HepG2 (cell line): ENCODE results near the gene KREMEN1. TPM values are rescaled to one million over a fixed set of nuclear protein-coding genes. Genes with fewer than 3 reads are reported as not detected.

Experiments
- ARNT2 ChIP-seq: sonication (generic); formaldehyde crosslinking; IDR thresholded peaks from 2 replicates; pipeline ENCODE4 v1.8.0; 2022; ENCODE audit warnings: mild to moderate bottlenecking, low read depth, missing genetic modification reagents, moderate library complexity
- GATAD1 ChIP-seq: IDR thresholded peaks from 2 replicates; pipeline ENCODE4 v1.6.1; 2016; ENCODE audit warnings: missing genetic modification reagents, missing compliant biosample characterization
- HES4 ChIP-seq: sonication (generic); formaldehyde crosslinking; IDR thresholded peaks from 2 replicates; pipeline ENCODE4 v1.9.0; 2021; ENCODE audit warnings: mild to moderate bottlenecking, missing genetic modification reagents, borderline replicate concordance
- HNF4A ChIP-seq: sonication (generic); formaldehyde crosslinking; IDR thresholded peaks from 2 replicates; pipeline ENCODE4 v1.4.0; 2020; ENCODE audit warnings: missing genetic modification reagents
- IKZF1 ChIP-seq: fragments of 450-650 bp; IDR thresholded peaks from 2 replicates; pipeline ENCODE4 v1.7.1; 2016
- PAF1 ChIP-seq: IDR thresholded peaks from 2 replicates; pipeline ENCODE4 v1.6.1; 2016; ENCODE audit warnings: missing genetic modification reagents, missing compliant biosample characterization
- RARA ChIP-seq: IDR thresholded peaks from 2 replicates; pipeline ENCODE4 v1.6.1; 2016; ENCODE audit warnings: missing genetic modification reagents, missing compliant biosample characterization
- SATB2 ChIP-seq: sonication (generic); formaldehyde crosslinking; IDR thresholded peaks from 2 replicates; pipeline ENCODE4 v1.5.0; 2020; ENCODE audit warnings: missing genetic modification reagents
- ZFP90 ChIP-seq: sonication (generic); formaldehyde crosslinking; IDR thresholded peaks from 2 replicates; pipeline ENCODE4 v1.8.0; 2022; ENCODE audit warnings: missing genetic modification reagents, mild to moderate bottlenecking, inconsistent platforms, borderline replicate concordance
- ZNF180 ChIP-seq: sonication (generic); formaldehyde crosslinking; IDR thresholded peaks from 2 replicates; pipeline ENCODE4 v1.4.0; 2020; ENCODE audit warnings: low read depth, missing genetic modification reagents, borderline replicate concordance
- ZNF547 ChIP-seq: sonication (generic); formaldehyde crosslinking; IDR thresholded peaks from 2 replicates; pipeline ENCODE4 v1.5.1; 2020; ENCODE audit warnings: mild to moderate bottlenecking, missing genetic modification reagents
- ZNF567 ChIP-seq: sonication (generic); formaldehyde crosslinking; IDR thresholded peaks from 2 replicates; pipeline ENCODE4 v1.8.1; 2023; ENCODE audit warnings: mild to moderate bottlenecking, missing genetic modification reagents, borderline replicate concordance
- ZNF746 ChIP-seq: sonication (generic); formaldehyde crosslinking; IDR thresholded peaks from 2 replicates; pipeline ENCODE4 v1.8.0; 2022; ENCODE audit warnings: mild to moderate bottlenecking, missing genetic modification reagents
- ZNF772 ChIP-seq: sonication (generic); formaldehyde crosslinking; IDR thresholded peaks from 2 replicates; pipeline ENCODE4 v1.5.0; 2020; ENCODE audit warnings: mild to moderate bottlenecking, missing genetic modification reagents
- polyA plus RNA-seq, 8 experiments: library from polyadenylated mRNA; depleted of rRNA in 3 of 8; stranded (reverse) in 7 of 8; unstranded in 1 of 8; fragments of >200 nt; fragmentation: Illumina TruSeq in 4 of 8; extraction: Trizol in 4 of 8; gene quantifications; 2 replicates each; pipeline versions ENCODE4 v1.2.1 to v1.2.3, GENCODE V29; 2011 to 2016; ENCODE audit warnings: low read depth in 4 of 8, missing spikeins in 1 of 8, mixed read lengths in 1 of 8; ENCODE audit not compliant: insufficient read depth in 1 of 8
- total RNA-seq, 5 experiments: library from RNA; depleted of rRNA; stranded (reverse); fragments of >200 nt; fragmentation: Illumina TruSeq; extraction: Trizol; gene quantifications; 2 replicates each; pipeline ENCODE4 v1.2.3, GENCODE V29; 2016; ENCODE audit warnings: low read depth in 1 of 5
- TF ChIP-seq, protein P1 (sequence below): sonication (generic); formaldehyde crosslinking; IDR thresholded peaks from 2 replicates; pipeline ENCODE4 v1.5.1; 2020; ENCODE audit warnings: mild to moderate bottlenecking, missing genetic modification reagents, moderate library complexity
- TF ChIP-seq, protein P2 (sequence below): sonication (generic); formaldehyde crosslinking; IDR thresholded peaks from 2 replicates; pipeline ENCODE4; 2020; ENCODE audit warnings: missing genetic modification reagents, mild to moderate bottlenecking, borderline replicate concordance
- TF ChIP-seq, protein P3 (sequence below): sonication (generic); formaldehyde crosslinking; IDR thresholded peaks from 2 replicates; pipeline ENCODE4 v1.9.0; 2022; ENCODE audit warnings: missing genetic modification reagents, mild to moderate bottlenecking, borderline replicate concordance
- TF ChIP-seq, protein P4 (sequence below): sonication (generic); formaldehyde crosslinking; IDR thresholded peaks from 2 replicates; pipeline ENCODE4 v1.4.0; 2020; ENCODE audit warnings: missing genetic modification reagents

KREMEN1 gene
- total and polyA plus RNA-seq, 2 of the 13 experiments (the other 11 are each of a cell fraction or from before 2014, with no cell fraction given) = 9.8 to 13.8 TPM

DNA sequence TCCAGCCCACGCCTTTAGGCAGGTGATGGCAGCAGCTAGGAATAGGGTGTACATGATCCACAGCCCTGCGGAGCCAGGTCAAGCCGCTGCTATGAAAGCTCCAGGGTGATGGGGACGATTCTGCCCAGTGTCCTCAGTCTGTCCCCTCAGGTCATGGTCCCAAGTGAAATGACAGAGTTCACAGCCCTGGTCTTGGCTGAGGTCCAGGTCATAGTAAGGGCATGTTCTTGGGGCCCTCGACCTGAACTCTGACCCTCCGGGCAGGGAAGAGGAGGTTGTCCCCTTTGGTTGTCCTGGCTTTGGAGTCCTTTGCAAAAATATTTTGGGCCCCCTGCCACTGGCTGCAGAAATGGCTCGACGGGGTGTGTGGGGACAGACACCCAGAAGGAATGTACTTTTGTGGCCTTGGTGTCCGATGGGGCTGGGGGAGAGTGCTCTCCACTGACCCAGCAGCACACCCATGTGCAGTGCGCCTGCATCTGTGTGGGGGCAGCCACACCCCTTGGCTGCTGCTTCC is 18.5 kb upstream of the KREMEN1 start (continued):
- TF ChIP-seq, protein P1, sequence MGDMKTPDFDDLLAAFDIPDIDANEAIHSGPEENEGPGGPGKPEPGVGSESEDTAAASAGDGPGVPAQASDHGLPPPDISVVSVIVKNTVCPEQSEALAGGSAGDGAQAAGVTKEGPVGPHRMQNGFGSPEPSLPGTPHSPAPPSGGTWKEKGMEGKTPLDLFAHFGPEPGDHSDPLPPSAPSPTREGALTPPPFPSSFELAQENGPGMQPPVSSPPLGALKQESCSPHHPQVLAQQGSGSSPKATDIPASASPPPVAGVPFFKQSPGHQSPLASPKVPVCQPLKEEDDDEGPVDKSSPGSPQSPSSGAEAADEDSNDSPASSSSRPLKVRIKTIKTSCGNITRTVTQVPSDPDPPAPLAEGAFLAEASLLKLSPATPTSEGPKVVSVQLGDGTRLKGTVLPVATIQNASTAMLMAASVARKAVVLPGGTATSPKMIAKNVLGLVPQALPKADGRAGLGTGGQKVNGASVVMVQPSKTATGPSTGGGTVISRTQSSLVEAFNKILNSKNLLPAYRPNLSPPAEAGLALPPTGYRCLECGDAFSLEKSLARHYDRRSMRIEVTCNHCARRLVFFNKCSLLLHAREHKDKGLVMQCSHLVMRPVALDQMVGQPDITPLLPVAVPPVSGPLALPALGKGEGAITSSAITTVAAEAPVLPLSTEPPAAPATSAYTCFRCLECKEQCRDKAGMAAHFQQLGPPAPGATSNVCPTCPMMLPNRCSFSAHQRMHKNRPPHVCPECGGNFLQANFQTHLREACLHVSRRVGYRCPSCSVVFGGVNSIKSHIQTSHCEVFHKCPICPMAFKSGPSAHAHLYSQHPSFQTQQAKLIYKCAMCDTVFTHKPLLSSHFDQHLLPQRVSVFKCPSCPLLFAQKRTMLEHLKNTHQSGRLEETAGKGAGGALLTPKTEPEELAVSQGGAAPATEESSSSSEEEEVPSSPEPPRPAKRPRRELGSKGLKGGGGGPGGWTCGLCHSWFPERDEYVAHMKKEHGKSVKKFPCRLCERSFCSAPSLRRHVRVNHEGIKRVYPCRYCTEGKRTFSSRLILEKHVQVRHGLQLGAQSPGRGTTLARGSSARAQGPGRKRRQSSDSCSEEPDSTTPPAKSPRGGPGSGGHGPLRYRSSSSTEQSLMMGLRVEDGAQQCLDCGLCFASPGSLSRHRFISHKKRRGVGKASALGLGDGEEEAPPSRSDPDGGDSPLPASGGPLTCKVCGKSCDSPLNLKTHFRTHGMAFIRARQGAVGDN (CRISPR knock-in tag) = peak; percentile 60
- 0 out of 2 replicates have a peak, but pooled peaks have one; percentile 37 for TF ChIP-seq ZFP90
- TF ChIP-seq HNF4A (CRISPR knock-in tag) = peak; percentile 76
- peak; percentile 46; the same call in 1 of the 2 replicates for TF ChIP-seq ARNT2 (CRISPR knock-in tag)
- TF ChIP-seq ZNF547 (CRISPR knock-in tag) = 0 out of 2 replicates have a peak, but pooled peaks have one; percentile 52
- TF ChIP-seq, protein P2, sequence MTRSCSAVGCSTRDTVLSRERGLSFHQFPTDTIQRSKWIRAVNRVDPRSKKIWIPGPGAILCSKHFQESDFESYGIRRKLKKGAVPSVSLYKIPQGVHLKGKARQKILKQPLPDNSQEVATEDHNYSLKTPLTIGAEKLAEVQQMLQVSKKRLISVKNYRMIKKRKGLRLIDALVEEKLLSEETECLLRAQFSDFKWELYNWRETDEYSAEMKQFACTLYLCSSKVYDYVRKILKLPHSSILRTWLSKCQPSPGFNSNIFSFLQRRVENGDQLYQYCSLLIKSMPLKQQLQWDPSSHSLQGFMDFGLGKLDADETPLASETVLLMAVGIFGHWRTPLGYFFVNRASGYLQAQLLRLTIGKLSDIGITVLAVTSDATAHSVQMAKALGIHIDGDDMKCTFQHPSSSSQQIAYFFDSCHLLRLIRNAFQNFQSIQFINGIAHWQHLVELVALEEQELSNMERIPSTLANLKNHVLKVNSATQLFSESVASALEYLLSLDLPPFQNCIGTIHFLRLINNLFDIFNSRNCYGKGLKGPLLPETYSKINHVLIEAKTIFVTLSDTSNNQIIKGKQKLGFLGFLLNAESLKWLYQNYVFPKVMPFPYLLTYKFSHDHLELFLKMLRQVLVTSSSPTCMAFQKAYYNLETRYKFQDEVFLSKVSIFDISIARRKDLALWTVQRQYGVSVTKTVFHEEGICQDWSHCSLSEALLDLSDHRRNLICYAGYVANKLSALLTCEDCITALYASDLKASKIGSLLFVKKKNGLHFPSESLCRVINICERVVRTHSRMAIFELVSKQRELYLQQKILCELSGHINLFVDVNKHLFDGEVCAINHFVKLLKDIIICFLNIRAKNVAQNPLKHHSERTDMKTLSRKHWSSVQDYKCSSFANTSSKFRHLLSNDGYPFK (CRISPR knock-in tag) = 0 out of 2 replicates have a peak, but pooled peaks have one; percentile 24
- peak; percentile 72 for TF ChIP-seq RARA (CRISPR knock-in tag)
- TF ChIP-seq SATB2 (CRISPR knock-in tag) = no peak
- peak; percentile 75 for TF ChIP-seq ZNF772
- TF ChIP-seq ZNF180 (CRISPR knock-in tag) = no peak
- no peak for TF ChIP-seq GATAD1
- no peak for TF ChIP-seq HES4 (CRISPR knock-in tag)
- TF ChIP-seq PAF1 (CRISPR knock-in tag) = peak; percentile 46; the same call in 1 of the 2 replicates
- TF ChIP-seq ZNF567 (CRISPR knock-in tag) = no peak
- TF ChIP-seq, protein P3, sequence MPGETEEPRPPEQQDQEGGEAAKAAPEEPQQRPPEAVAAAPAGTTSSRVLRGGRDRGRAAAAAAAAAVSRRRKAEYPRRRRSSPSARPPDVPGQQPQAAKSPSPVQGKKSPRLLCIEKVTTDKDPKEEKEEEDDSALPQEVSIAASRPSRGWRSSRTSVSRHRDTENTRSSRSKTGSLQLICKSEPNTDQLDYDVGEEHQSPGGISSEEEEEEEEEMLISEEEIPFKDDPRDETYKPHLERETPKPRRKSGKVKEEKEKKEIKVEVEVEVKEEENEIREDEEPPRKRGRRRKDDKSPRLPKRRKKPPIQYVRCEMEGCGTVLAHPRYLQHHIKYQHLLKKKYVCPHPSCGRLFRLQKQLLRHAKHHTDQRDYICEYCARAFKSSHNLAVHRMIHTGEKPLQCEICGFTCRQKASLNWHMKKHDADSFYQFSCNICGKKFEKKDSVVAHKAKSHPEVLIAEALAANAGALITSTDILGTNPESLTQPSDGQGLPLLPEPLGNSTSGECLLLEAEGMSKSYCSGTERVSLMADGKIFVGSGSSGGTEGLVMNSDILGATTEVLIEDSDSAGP (CRISPR knock-in tag) = peak; percentile 59; the same call in 1 of the 2 replicates
- TF ChIP-seq, protein P4, sequence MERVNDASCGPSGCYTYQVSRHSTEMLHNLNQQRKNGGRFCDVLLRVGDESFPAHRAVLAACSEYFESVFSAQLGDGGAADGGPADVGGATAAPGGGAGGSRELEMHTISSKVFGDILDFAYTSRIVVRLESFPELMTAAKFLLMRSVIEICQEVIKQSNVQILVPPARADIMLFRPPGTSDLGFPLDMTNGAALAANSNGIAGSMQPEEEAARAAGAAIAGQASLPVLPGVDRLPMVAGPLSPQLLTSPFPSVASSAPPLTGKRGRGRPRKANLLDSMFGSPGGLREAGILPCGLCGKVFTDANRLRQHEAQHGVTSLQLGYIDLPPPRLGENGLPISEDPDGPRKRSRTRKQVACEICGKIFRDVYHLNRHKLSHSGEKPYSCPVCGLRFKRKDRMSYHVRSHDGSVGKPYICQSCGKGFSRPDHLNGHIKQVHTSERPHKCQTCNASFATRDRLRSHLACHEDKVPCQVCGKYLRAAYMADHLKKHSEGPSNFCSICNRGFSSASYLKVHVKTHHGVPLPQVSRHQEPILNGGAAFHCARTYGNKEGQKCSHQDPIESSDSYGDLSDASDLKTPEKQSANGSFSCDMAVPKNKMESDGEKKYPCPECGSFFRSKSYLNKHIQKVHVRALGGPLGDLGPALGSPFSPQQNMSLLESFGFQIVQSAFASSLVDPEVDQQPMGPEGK = 0 out of 2 replicates have a peak, but pooled peaks have one; percentile 23
- no peak for TF ChIP-seq IKZF1
- TF ChIP-seq ZNF746 (CRISPR knock-in tag) = no peak
